HepG2 (cell line): Measurements from ENCODE around the gene RDH12. TPM values are rescaled to one million over a fixed set of nuclear protein-coding genes. Genes with fewer than 3 reads are reported as not detected.

ENCODE experiments used
- ASH2L ChIP-seq: fragments of 300-600, 200-600 bp; sonication (generic); IDR thresholded peaks from 2 replicates; pipeline ENCODE4 v1.7.0; 2017; ENCODE audit warnings: low read depth, mild to moderate bottlenecking, moderate library complexity, mixed read lengths, low read length; ENCODE audit not compliant: insufficient read length
- CHD4 ChIP-seq: fragments of 200-600 bp; sonication (generic); IDR thresholded peaks from 2 replicates; pipeline ENCODE4 v1.7.0; 2017; ENCODE audit warnings: mild to moderate bottlenecking, low read length, borderline replicate concordance
- FOXA3 ChIP-seq: IDR thresholded peaks from 2 replicates; pipeline ENCODE4 v1.6.1; 2016; ENCODE audit warnings: missing genetic modification reagents, missing compliant biosample characterization
- HDAC6 ChIP-seq: fragments of 200-600 bp; sonication (generic); IDR thresholded peaks from 2 replicates; pipeline ENCODE4 v1.7.0; 2017; ENCODE audit warnings: mild to moderate bottlenecking, antibody characterized with exemption, low read length, low read depth
- ISL2 ChIP-seq: sonication (generic); formaldehyde crosslinking; IDR thresholded peaks from 2 replicates; pipeline ENCODE4 v1.5.0; 2020; ENCODE audit warnings: missing genetic modification reagents
- MTA1 ChIP-seq: sonication (generic); formaldehyde crosslinking; IDR thresholded peaks from 2 replicates; pipeline ENCODE4 v1.4.0; 2020; ENCODE audit warnings: missing genetic modification reagents, mild to moderate bottlenecking, borderline replicate concordance
- MXI1 ChIP-seq: IDR thresholded peaks from 3 replicates; pipeline ENCODE4 v1.6.1; 2012; ENCODE audit warnings: low read depth, low read length, inconsistent platforms, borderline replicate concordance
- NFYC ChIP-seq: IDR thresholded peaks from 2 replicates; pipeline ENCODE4 v1.6.1; 2016; ENCODE audit warnings: missing genetic modification reagents, missing compliant biosample characterization
- PLRG1 ChIP-seq: fragments of 450-650 bp; conservative IDR thresholded peaks from 2 replicates; pipeline ENCODE4 v1.6.1; 2016
- PRPF4 ChIP-seq: fragments of 200-400 bp; formaldehyde crosslinking; IDR thresholded peaks from 2 replicates; pipeline ENCODE4 v1.6.1; 2016; ENCODE audit warnings: low read length, low read depth; ENCODE audit not compliant: poor library complexity, severe bottlenecking
- SALL1 ChIP-seq: sonication (generic); formaldehyde crosslinking; IDR thresholded peaks from 2 replicates; pipeline ENCODE4 v1.8.0; 2022; ENCODE audit warnings: mild to moderate bottlenecking, missing genetic modification reagents
- TAF15 ChIP-seq: fragments of 200-400 bp; formaldehyde crosslinking; IDR thresholded peaks from one replicate; pipeline ENCODE4 v1.6.1; 2018; ENCODE audit warnings: mild to moderate bottlenecking, low read depth, low read length; ENCODE audit not compliant: poor library complexity, severe bottlenecking
- ZNF333 ChIP-seq: sonication (generic); formaldehyde crosslinking; IDR thresholded peaks from 2 replicates; pipeline ENCODE4 v1.4.0; 2020; ENCODE audit warnings: mild to moderate bottlenecking, missing genetic modification reagents, borderline replicate concordance
- ZNF33B ChIP-seq: sonication (generic); formaldehyde crosslinking; IDR thresholded peaks from 2 replicates; pipeline ENCODE4 v1.5.1; 2020; ENCODE audit warnings: mild to moderate bottlenecking, missing genetic modification reagents
- ZNF543 ChIP-seq: sonication (generic); formaldehyde crosslinking; IDR thresholded peaks from 2 replicates; pipeline ENCODE4 v1.4.0; 2020; ENCODE audit warnings: mild to moderate bottlenecking, missing genetic modification reagents
- ZNF660 ChIP-seq: sonication (generic); formaldehyde crosslinking; IDR thresholded peaks from 2 replicates; pipeline ENCODE4 v1.5.1; 2020; ENCODE audit warnings: mild to moderate bottlenecking, low read depth, missing genetic modification reagents, borderline replicate concordance
- polyA plus RNA-seq, 8 experiments: library from polyadenylated mRNA; depleted of rRNA in 3 of 8; stranded (reverse) in 7 of 8; unstranded in 1 of 8; fragments of >200 nt; fragmentation: Illumina TruSeq in 4 of 8; extraction: Trizol in 4 of 8; gene quantifications; 2 replicates each; pipeline versions ENCODE4 v1.2.1 to v1.2.3, GENCODE V29; 2011 to 2016; ENCODE audit warnings: low read depth in 4 of 8, missing spikeins in 1 of 8, mixed read lengths in 1 of 8; ENCODE audit not compliant: insufficient read depth in 1 of 8
- total RNA-seq, 5 experiments: library from RNA; depleted of rRNA; stranded (reverse); fragments of >200 nt; fragmentation: Illumina TruSeq; extraction: Trizol; gene quantifications; 2 replicates each; pipeline ENCODE4 v1.2.3, GENCODE V29; 2016; ENCODE audit warnings: low read depth in 1 of 5
- TF ChIP-seq, protein P1 (sequence below): sonication (generic); formaldehyde crosslinking; IDR thresholded peaks from 2 replicates; pipeline ENCODE4 v1.5.1; 2020; ENCODE audit warnings: mild to moderate bottlenecking, missing genetic modification reagents
- TF ChIP-seq, protein P2 (sequence below): sonication (generic); formaldehyde crosslinking; IDR thresholded peaks from 2 replicates; pipeline ENCODE4 v1.4.0; 2020; ENCODE audit warnings: missing genetic modification reagents
- TF ChIP-seq, protein P3 (sequence below), 2 experiments: fragments of 450-650 bp in 1 of 2; sonication (generic) in 1 of 2; formaldehyde crosslinking; IDR thresholded peaks; 2 replicates each; pipeline versions ENCODE4 v1.5.0 to v1.8.0; 2020 to 2022; ENCODE audit warnings: mild to moderate bottlenecking in 1 of 2, missing genetic modification reagents in 1 of 2
- TF ChIP-seq, protein P4 (sequence below), 2 experiments: IDR thresholded peaks; 2 replicates each; pipeline ENCODE4 v1.6.1; 2011 to 2012; ENCODE audit warnings: low read length in 2 of 2, borderline replicate concordance in 1 of 2, low read depth in 1 of 2, mild to moderate bottlenecking in 1 of 2, moderate library complexity in 1 of 2

Gene RDH12
- total and polyA plus RNA-seq, 2 of the 13 experiments (the other 11 are each of a cell fraction or from before 2014, with no cell fraction given): 1.6 to 2.1 TPM

DNA sequence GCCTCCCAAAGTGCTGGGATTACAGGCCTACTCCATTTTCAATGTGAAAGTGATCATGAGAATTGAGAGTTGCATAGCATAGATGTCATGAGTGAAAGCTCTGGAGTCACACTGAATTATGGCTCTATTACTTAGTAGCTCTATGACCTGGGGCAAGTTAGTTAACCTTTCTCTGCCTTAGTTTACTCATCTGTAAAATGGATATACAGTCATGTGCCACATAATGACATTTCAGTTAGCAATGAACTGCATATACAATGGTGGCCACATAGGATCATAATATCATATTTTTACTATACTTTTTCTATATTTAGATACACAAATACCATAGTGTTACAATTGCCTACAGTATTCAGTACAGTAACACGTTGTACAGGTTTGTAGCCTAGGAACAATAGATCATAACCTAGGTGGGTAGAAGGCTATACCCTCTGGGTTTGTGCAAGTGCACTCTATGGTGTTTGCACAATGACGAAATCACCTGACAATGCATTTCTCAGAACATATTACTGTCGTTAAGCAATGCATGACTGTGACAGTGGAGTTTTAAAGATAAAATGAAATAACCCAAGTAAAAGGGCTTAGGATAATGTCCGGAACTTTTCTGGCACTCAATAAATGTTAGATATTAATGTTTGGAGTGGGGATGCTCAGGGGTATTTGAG is 61.6 kb downstream of the RDH12 start (continued):
- TF ChIP-seq, protein P1, sequence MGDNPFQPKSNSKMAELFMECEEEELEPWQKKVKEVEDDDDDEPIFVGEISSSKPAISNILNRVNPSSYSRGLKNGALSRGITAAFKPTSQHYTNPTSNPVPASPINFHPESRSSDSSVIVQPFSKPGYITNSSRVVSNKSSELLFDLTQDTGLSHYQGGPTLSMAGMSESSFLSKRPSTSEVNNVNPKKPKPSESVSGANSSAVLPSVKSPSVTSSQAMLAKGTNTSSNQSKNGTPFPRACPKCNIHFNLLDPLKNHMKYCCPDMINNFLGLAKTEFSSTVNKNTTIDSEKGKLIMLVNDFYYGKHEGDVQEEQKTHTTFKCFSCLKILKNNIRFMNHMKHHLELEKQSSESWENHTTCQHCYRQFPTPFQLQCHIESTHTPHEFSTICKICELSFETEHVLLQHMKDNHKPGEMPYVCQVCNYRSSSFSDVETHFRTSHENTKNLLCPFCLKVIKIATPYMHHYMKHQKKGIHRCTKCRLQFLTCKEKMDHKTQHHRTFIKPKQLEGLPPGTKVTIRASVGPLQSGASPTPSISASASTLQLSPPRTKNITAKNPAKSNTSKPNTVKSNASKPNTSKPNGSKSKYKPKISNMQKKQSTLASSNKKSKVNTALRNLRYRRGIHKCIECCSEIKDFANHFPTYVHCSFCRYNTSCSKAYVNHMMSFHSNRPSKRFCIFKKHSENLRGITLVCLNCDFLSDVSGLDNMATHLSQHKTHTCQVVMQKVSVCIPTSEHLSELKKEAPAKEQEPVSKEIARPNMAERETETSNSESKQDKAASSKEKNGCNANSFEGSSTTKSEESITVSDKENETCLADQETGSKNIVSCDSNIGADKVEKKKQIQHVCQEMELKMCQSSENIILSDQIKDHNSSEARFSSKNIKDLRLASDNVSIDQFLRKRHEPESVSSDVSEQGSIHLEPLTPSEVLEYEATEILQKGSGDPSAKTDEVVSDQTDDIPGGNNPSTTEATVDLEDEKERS: no peak
- TF ChIP-seq ZNF33B (no peak), SALL1 (no peak; the same call in 1 of the 2 replicates), MXI1 (no peak), PRPF4 (no peak), MTA1 (CRISPR knock-in tag) (no peak), NFYC (CRISPR knock-in tag) (no peak), ISL2 (CRISPR knock-in tag) (no peak), ZNF660 (CRISPR knock-in tag) (no peak), HDAC6 (no peak), FOXA3 (CRISPR knock-in tag) (peak; percentile 85), ZNF333 (no peak), ZNF543 (CRISPR knock-in tag) (no peak), CHD4 (no peak), TAF15 (no peak), PLRG1 (no peak), ASH2L (no peak)
- TF ChIP-seq, protein P2, sequence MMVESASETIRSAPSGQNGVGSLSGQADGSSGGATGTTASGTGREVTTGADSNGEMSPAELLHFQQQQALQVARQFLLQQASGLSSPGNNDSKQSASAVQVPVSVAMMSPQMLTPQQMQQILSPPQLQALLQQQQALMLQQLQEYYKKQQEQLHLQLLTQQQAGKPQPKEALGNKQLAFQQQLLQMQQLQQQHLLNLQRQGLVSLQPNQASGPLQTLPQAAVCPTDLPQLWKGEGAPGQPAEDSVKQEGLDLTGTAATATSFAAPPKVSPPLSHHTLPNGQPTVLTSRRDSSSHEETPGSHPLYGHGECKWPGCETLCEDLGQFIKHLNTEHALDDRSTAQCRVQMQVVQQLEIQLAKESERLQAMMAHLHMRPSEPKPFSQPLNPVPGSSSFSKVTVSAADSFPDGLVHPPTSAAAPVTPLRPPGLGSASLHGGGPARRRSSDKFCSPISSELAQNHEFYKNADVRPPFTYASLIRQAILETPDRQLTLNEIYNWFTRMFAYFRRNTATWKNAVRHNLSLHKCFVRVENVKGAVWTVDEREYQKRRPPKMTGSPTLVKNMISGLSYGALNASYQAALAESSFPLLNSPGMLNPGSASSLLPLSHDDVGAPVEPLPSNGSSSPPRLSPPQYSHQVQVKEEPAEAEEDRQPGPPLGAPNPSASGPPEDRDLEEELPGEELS: no peak
- TF ChIP-seq, protein P3, sequence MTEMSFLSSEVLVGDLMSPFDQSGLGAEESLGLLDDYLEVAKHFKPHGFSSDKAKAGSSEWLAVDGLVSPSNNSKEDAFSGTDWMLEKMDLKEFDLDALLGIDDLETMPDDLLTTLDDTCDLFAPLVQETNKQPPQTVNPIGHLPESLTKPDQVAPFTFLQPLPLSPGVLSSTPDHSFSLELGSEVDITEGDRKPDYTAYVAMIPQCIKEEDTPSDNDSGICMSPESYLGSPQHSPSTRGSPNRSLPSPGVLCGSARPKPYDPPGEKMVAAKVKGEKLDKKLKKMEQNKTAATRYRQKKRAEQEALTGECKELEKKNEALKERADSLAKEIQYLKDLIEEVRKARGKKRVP (CRISPR knock-in tag; IDR thresholded peaks at IDR 0.05): peak in 1 of 2 experiments; percentile 54; a peak in 2 of 4 replicates
- TF ChIP-seq, protein P4, sequence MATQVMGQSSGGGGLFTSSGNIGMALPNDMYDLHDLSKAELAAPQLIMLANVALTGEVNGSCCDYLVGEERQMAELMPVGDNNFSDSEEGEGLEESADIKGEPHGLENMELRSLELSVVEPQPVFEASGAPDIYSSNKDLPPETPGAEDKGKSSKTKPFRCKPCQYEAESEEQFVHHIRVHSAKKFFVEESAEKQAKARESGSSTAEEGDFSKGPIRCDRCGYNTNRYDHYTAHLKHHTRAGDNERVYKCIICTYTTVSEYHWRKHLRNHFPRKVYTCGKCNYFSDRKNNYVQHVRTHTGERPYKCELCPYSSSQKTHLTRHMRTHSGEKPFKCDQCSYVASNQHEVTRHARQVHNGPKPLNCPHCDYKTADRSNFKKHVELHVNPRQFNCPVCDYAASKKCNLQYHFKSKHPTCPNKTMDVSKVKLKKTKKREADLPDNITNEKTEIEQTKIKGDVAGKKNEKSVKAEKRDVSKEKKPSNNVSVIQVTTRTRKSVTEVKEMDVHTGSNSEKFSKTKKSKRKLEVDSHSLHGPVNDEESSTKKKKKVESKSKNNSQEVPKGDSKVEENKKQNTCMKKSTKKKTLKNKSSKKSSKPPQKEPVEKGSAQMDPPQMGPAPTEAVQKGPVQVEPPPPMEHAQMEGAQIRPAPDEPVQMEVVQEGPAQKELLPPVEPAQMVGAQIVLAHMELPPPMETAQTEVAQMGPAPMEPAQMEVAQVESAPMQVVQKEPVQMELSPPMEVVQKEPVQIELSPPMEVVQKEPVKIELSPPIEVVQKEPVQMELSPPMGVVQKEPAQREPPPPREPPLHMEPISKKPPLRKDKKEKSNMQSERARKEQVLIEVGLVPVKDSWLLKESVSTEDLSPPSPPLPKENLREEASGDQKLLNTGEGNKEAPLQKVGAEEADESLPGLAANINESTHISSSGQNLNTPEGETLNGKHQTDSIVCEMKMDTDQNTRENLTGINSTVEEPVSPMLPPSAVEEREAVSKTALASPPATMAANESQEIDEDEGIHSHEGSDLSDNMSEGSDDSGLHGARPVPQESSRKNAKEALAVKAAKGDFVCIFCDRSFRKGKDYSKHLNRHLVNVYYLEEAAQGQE (IDR thresholded peaks at IDR 0.05; ENCODE audit: borderline replicate concordance in 1 of 2, low read depth in 1 of 2, low read length in 2 of 2): no peak
